Caco-2 (cell line): ENCODE measurements around the gene CRYBG2. TPM values are rescaled to one million over a fixed set of nuclear protein-coding genes. Genes with fewer than 3 reads are reported as not detected.

Experiments
- BruUV-seq: library from RNA; stranded (reverse); fragments of 400-500 nt; replicated peaks from 2 replicates; lab custom pipeline; 2021; lab: Mats Ljungman, UMichigan
- CTCF ChIA-PET: fragments of 300-600 bp; sonication (Branson Sonifier 250); formaldehyde crosslinking; loops from one replicate; lab custom pipeline; 2022; ENCODE audit warnings: antibody characterized with exemption; lab: Charles Lee
- POLR2A ChIA-PET: fragments of 300-600 bp; sonication (Branson Sonifier 250); formaldehyde crosslinking; loops from one replicate; lab custom pipeline; 2022; ENCODE audit warnings: antibody characterized with exemption; lab: Charles Lee
- DNase-seq, 2 experiments: peaks; one replicate each; pipeline versions ENCODE4 v3.0.0 to v3.0.0-alpha.2; 2020 to 2022
- H3K27me3 ChIP-seq: replicated peaks from 2 replicates; pipeline ENCODE4 v1.6.0; 2011; ENCODE audit warnings: low read length; ENCODE audit not compliant: control insufficient read depth, insufficient read depth
- H3K36me3 ChIP-seq: 2 replicates; pipeline ENCODE4 v1.5.1; 2011; ENCODE audit warnings: low read length; ENCODE audit not compliant: control insufficient read depth, insufficient read depth
- H3K4me1 ChIP-seq: fragments of 250-450 bp; sonication (Bioruptor Pico); 2 replicates; pipeline ENCODE4 v1.5.1; 2020; ENCODE audit warnings: mild to moderate bottlenecking
- H3K4me3 ChIP-seq: 2 replicates; pipeline ENCODE4 v1.5.1; 2011; ENCODE audit warnings: low read depth, mild to moderate bottlenecking, control low read depth, low read length
- H3K9me3 ChIP-seq: fragments of 250-450 bp; sonication (Bioruptor Pico); 2 replicates; pipeline ENCODE4 v1.5.1; 2020; ENCODE audit warnings: mild to moderate bottlenecking, moderate library complexity
- H3K27ac Mint-ChIP-seq: one replicate; pipeline ENCODE4 v1.8.0; 2022; ENCODE audit warnings: mixed read lengths; ENCODE audit not compliant: unreplicated experiment
- H3K27me3 Mint-ChIP-seq: one replicate; pipeline ENCODE4 v1.8.0; 2022; ENCODE audit warnings: mixed read lengths; ENCODE audit not compliant: insufficient read depth, unreplicated experiment
- H3K36me3 Mint-ChIP-seq: one replicate; pipeline ENCODE4 v1.8.0; 2022; ENCODE audit warnings: mild to moderate bottlenecking, mixed read lengths; ENCODE audit not compliant: insufficient read depth, unreplicated experiment
- H3K4me1 Mint-ChIP-seq: one replicate; pipeline ENCODE4 v1.8.0; 2022; ENCODE audit warnings: low read depth, mixed read lengths; ENCODE audit not compliant: unreplicated experiment
- H3K4me3 Mint-ChIP-seq: one replicate; pipeline ENCODE4 v1.8.0; 2022; ENCODE audit warnings: mild to moderate bottlenecking, moderate library complexity, mixed read lengths; ENCODE audit not compliant: unreplicated experiment
- H3K9me3 Mint-ChIP-seq: one replicate; pipeline ENCODE4 v1.8.0; 2022; ENCODE audit warnings: mixed read lengths; ENCODE audit not compliant: unreplicated experiment
- CTCF ChIP-seq, 2 experiments: fragments of 200-600 bp in 1 of 2; IDR thresholded peaks; 1 replicate in 1 of 2; 2 replicates in 1 of 2; pipeline versions ENCODE4 v1.5.1 to v1.8.0; 2011 to 2022; ENCODE audit warnings: antibody characterized with exemption in 1 of 2, control low read depth in 1 of 2, inconsistent platforms in 1 of 2, low read depth in 1 of 2, low read length in 1 of 2, mild to moderate bottlenecking in 1 of 2, moderate library complexity in 1 of 2; ENCODE audit not compliant: insufficient read depth in 1 of 2, severe bottlenecking in 1 of 2, unreplicated experiment in 1 of 2
- intact Hi-C: fragments of 100-400 bp; cut with micrococcal nuclease; formaldehyde crosslinking; loops from one replicate; pipeline ENCODE4 v1.10.0; 2022; ENCODE audit not compliant: unreplicated experiment
- total RNA-seq: library from RNA; stranded (reverse); gene quantifications from 2 replicates; pipeline ENCODE4 v1.2.3, GENCODE V29; 2022

The CRYBG2 gene
- total RNA-seq, 1 experiment from 2014 or later = 66.1 TPM

GRCh38 chr1:26278724-26279455 is 75.0 kb downstream of the CRYBG2 start:
- ChIA-PET POLR2A (interaction anchor here (1.4 kb wide), 1 partner anchor 109 kb away, joined by 4 read pairs; the partner anchor contains the start of gene ZNF593), CTCF (interaction anchor here (0.6 to 1.8 kb wide), 7 partner anchors 21 to 176 kb away, joined by 3 to 7 read pairs (median 4); partner anchors contain the start of genes CATSPER4 and CEP85)
- DNase-seq = no peak
- no peaks in the 10 kb centered on the region for H3K27me3 Mint-ChIP-seq
- Histone ChIP-seq H3K4me1 (peaks cover 41% of the 10 kb centered on the region), H3K27me3 (no peaks in the 10 kb centered on the region), H3K9me3 (no peaks in the 10 kb centered on the region), H3K4me3 (peak overlapping the region; percentile 82), H3K36me3 (peaks cover 4% of the 10 kb centered on the region)
- H3K27ac Mint-ChIP-seq = peak overlapping the region; percentile 81
- H3K9me3 Mint-ChIP-seq = no peaks in the 10 kb centered on the region
- H3K4me3 Mint-ChIP-seq = peak overlapping the region; percentile 88
- TF ChIP-seq CTCF (IDR thresholded peaks at IDR 0.05; ENCODE audit: insufficient read depth in 1 of 2, low read depth in 1 of 2, low read length in 1 of 2, severe bottlenecking in 1 of 2, unreplicated experiment in 1 of 2) = no peak
- peaks cover 32% of the 10 kb centered on the region for H3K4me1 Mint-ChIP-seq
- H3K36me3 Mint-ChIP-seq = peaks cover 50% of the 10 kb centered on the region
- intact Hi-C loops = loop anchor here (2.0 kb wide), 1 partner anchor 44 kb away; the partner anchor contains the start of gene CEP85
- BruUV-seq = TSS peak; percentile 41

DNA sequence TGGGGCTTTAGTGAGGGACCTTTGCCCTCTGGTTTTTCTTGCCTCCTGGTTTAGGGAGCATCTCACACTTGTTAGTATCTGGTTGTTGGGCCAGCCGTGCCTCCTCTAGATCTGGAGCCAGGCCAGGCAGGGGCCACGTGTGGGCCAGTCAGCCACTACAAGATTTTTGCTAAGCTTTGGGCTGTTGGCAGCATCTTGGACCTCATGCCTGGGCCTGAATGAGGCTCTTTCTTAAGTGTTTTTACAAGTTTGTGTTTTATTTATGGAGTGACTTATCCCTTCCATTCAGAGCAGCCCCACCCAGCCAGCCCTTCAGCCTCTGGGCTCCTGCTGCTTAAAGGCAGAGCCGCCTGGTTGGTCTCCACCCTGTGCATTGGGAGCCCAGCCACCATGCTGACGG is 75.6 kb downstream of the CRYBG2 start:
- ChIA-PET POLR2A (no interaction called here), CTCF (interaction anchor here (1.5 kb wide), 2 partner anchors 88 to 108 kb away, joined by 3 to 4 read pairs; partner anchors contain the start of genes CATSPER4 and ZNF593)
- Histone ChIP-seq H3K4me1 (peaks cover 41% of the 10 kb centered on the region), H3K4me3 (no peak overlapping the region), H3K9me3 (no peaks in the 10 kb centered on the region), H3K36me3 (peaks cover 4% of the 10 kb centered on the region), H3K27me3 (no peaks in the 10 kb centered on the region)
- Mint-ChIP-seq H3K4me3 (no peak overlapping the region), H3K27ac (peak overlapping the region; percentile 72), H3K27me3 (no peaks in the 10 kb centered on the region), H3K9me3 (no peaks in the 10 kb centered on the region), H3K4me1 (peaks cover 32% of the 10 kb centered on the region), H3K36me3 (peaks cover 51% of the 10 kb centered on the region)
- intact Hi-C loops = loop anchor here (2.0 kb wide), 1 partner anchor 44 kb away; the partner anchor contains the start of gene CEP85
- BruUV-seq = no TSS peak
- no peak for TF ChIP-seq CTCF (IDR thresholded peaks at IDR 0.05; ENCODE audit: insufficient read depth in 1 of 2, low read depth in 1 of 2, low read length in 1 of 2, severe bottlenecking in 1 of 2, unreplicated experiment in 1 of 2)
- DNase-seq = no peak

DNA sequence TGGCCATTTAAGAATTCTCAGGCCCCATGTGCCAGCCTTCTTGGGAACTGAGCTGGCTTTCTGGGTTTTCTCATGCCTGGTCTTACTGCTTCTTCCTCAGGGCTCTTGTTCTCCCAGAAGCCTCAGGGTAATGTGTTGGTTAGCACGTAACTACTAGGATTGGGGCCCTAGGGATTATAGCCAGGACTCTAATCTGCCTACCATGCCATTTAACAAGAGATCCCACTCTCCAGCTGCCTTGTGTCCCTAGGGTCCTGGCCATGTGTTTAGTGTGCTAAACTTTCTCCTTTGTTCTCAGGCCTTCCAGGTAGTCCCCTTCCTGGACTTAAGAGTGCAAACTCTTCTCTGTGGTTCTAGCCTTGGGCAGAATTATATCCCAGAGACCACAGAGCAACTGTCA is 76.2 kb downstream of the CRYBG2 start:
- no peak overlapping the region for H3K4me3 Mint-ChIP-seq
- no peak for DNase-seq
- H3K27ac Mint-ChIP-seq = peak overlapping the region; percentile 51
- no peak overlapping the region for H3K4me3 ChIP-seq
- no peak for TF ChIP-seq CTCF (IDR thresholded peaks at IDR 0.05; ENCODE audit: insufficient read depth in 1 of 2, low read depth in 1 of 2, low read length in 1 of 2, severe bottlenecking in 1 of 2, unreplicated experiment in 1 of 2)
- ChIA-PET POLR2A (no interaction called here), CTCF (interaction anchor here (0.6 to 1.5 kb wide), 4 partner anchors 31 to 140 kb away, joined by 3 to 5 read pairs (median 4); partner anchors contain the start of genes CATSPER4 and ZNF593)
- intact Hi-C loops = loop anchor here (2.0 kb wide), 1 partner anchor 43 kb away; the partner anchor contains the start of gene CEP85
- H3K9me3 Mint-ChIP-seq = no peaks in the 10 kb centered on the region
- H3K4me1 Mint-ChIP-seq = peaks cover 32% of the 10 kb centered on the region
- H3K9me3 ChIP-seq = no peaks in the 10 kb centered on the region
- peaks cover 4% of the 10 kb centered on the region for H3K36me3 ChIP-seq
- no peaks in the 10 kb centered on the region for H3K27me3 ChIP-seq
- peaks cover 56% of the 10 kb centered on the region for H3K36me3 Mint-ChIP-seq
- no peaks in the 10 kb centered on the region for H3K27me3 Mint-ChIP-seq
- no TSS peak for BruUV-seq
- H3K4me1 ChIP-seq = peaks cover 41% of the 10 kb centered on the region
